ENCODE results near the gene REXO5. TPM values are rescaled to one million over a fixed set of nuclear protein-coding genes. Genes with fewer than 3 reads are reported as not detected.
A peak's percentile ranks its signal among the peaks of the same experiment; 100 is the strongest.

Gene REXO5
- total RNA-seq, 4 donors from 2014 or later, result 4.1 to 17.5 (median 6.4) TPM

GRCh38 chr16:20886320-20886719 lies 80.0 kb downstream of the REXO5 start:
- Histone ChIP-seq H3K27me3 (no peaks in the 10 kb centered on the region), H3K4me3 (no peak overlapping the region), H3K4me1 (peaks cover 23 to 79% (median 60%) of the 10 kb centered on the region in 4 donors), H3K9me3 (no peaks in the 10 kb centered on the region), H3K36me3 (no peaks in the 10 kb centered on the region), H3K27ac (no peak overlapping the region)
- no peak for DNase-seq
- intact Hi-C loops (cut with DNase I; ENCODE audit: low total_unique reads), result no loop called here
- no peak for TF ChIP-seq POLR2AphosphoS5 (IDR thresholded peaks at IDR 0.05)
- TF ChIP-seq, protein P1, sequence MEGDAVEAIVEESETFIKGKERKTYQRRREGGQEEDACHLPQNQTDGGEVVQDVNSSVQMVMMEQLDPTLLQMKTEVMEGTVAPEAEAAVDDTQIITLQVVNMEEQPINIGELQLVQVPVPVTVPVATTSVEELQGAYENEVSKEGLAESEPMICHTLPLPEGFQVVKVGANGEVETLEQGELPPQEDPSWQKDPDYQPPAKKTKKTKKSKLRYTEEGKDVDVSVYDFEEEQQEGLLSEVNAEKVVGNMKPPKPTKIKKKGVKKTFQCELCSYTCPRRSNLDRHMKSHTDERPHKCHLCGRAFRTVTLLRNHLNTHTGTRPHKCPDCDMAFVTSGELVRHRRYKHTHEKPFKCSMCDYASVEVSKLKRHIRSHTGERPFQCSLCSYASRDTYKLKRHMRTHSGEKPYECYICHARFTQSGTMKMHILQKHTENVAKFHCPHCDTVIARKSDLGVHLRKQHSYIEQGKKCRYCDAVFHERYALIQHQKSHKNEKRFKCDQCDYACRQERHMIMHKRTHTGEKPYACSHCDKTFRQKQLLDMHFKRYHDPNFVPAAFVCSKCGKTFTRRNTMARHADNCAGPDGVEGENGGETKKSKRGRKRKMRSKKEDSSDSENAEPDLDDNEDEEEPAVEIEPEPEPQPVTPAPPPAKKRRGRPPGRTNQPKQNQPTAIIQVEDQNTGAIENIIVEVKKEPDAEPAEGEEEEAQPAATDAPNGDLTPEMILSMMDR (IDR thresholded peaks at IDR 0.05), result no peak
- TF ChIP-seq POLR2A (IDR thresholded peaks at IDR 0.05), result no peak
- TF ChIP-seq EP300 (IDR thresholded peaks at IDR 0.05; ENCODE audit: low read depth), result no peak
- 53 to 63% methylated on average over 1 of the region's 1 CpG for WGBS, 2 donors (ENCODE audit: low coverage in 1 of 2)
- in situ Hi-C loops (cut with MboI; ENCODE audit: low pct_ligation_motif_present in 1 of 4, low pct_unique_long_range_greater_than_20kb in 1 of 4, low sequenced_read_pairs in 3 of 4), result no loop called here

- H3K4me1 ChIP-seq, result peaks cover 22 to 70% (median 52%) of the 10 kb centered on the region in 4 donors
- no peak for DNase-seq
- no peaks in the 10 kb centered on the region for H3K36me3 ChIP-seq
- in situ Hi-C loops (cut with MboI; ENCODE audit: low pct_ligation_motif_present in 1 of 4, low pct_unique_long_range_greater_than_20kb in 1 of 4, low sequenced_read_pairs in 3 of 4) (no loop called here), intact Hi-C loops (cut with DNase I; ENCODE audit: low total_unique reads) (no loop called here)
- TF ChIP-seq, protein P1 (IDR thresholded peaks at IDR 0.05), result no peak
- TF ChIP-seq EP300 (IDR thresholded peaks at IDR 0.05; ENCODE audit: low read depth), result no peak
- peak overlapping the region in 2 of 4 donors; percentile 3 to 18 for H3K27ac ChIP-seq
- H3K4me3 ChIP-seq, result no peak overlapping the region
- H3K27me3 ChIP-seq, result no peaks in the 10 kb centered on the region
- H3K9me3 ChIP-seq, result no peaks in the 10 kb centered on the region
- WGBS, 2 donors (ENCODE audit: low coverage in 1 of 2), result 80 to 96% methylated on average over 1 of the region's 1 CpG
Observed at GRCh38 chr16:20887207-20887606, 80.9 kb downstream of the REXO5 start.

DNA sequence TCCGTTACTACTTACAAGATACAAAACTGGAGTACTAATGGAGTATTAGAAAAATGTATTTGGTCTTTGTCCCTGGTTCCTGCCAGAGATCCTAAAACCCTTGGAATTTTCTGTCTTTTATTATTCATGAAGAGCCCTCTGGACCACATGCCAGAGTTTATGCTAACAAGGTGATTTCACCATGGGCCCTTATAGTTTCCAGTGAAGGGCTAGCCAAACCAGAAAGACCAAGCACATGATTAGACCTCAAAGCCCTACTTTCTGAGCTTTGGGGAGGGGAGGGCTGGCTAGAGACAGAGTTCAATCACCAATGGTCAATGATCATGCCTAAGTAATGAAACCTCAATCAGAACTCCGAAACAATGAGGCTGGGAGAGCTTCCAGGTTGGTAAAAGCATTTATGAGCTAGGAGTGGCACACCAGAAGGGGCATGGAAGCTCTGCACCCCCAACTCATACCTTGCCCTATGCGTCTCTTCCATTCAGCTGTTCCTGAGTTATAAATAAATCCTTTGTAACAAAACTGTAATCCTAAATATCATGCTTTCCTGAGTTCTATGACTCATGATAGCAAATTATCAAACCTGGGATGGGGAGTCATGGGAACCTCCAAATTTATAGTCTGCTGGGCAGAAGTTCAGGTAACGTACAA lies 83.4 kb downstream of the REXO5 start:
- Histone ChIP-seq H3K4me1 (peaks cover 6 to 45% (median 29%) of the 10 kb centered on the region in 4 donors), H3K27me3 (no peaks in the 10 kb centered on the region), H3K36me3 (no peaks in the 10 kb centered on the region), H3K27ac (peak overlapping the region in 3 of 4 donors; percentile 8 to 45 (median 17)), H3K9me3 (no peaks in the 10 kb centered on the region), H3K4me3 (no peak overlapping the region)
- 48 to 62% methylated on average over 2 to 4 of the region's 4 CpGs for WGBS, 2 donors (ENCODE audit: low coverage in 1 of 2)
- no peak for DNase-seq
- intact Hi-C loops (cut with DNase I; ENCODE audit: low total_unique reads), result no loop called here
- in situ Hi-C loops (cut with MboI; ENCODE audit: low pct_ligation_motif_present in 1 of 4, low pct_unique_long_range_greater_than_20kb in 1 of 4, low sequenced_read_pairs in 3 of 4), result no loop called here
- TF ChIP-seq POLR2A (IDR thresholded peaks at IDR 0.05) (no peak), POLR2AphosphoS5 (IDR thresholded peaks at IDR 0.05) (no peak), EP300 (IDR thresholded peaks at IDR 0.05; ENCODE audit: low read depth) (no peak)
- TF ChIP-seq, protein P1 (IDR thresholded peaks at IDR 0.05), result no peak

DNA sequence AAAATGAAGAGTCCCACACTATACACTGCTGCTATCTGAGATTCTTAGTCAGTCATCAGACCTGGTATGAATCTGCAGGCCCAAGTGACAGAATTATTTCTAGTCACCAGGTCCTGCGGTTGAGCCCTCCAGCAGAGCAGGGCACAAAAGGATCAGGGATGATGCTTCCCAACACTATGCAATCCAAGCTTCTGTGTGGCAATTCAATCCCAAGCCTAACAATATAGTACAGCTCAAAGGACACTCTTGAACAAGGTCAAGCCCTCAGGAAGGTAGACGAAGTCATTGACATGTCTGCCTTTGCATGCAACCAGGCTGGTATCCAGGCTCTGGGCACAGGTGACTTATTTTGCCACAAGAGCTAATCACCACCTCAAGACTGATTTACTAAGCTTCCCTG lies 88.1 kb downstream of the REXO5 start:
- Histone ChIP-seq H3K27ac (no peak overlapping the region), H3K9me3 (no peaks in the 10 kb centered on the region), H3K4me3 (no peak overlapping the region), H3K4me1 (peaks cover 13 to 27% (median 21%) of the 10 kb centered on the region in 4 donors), H3K27me3 (no peaks in the 10 kb centered on the region), H3K36me3 (no peaks in the 10 kb centered on the region)
- intact Hi-C loops (cut with DNase I; ENCODE audit: low total_unique reads), result no loop called here
- 86% methylated on average over 2 of the region's 2 CpGs; no CpG with 5 or more reads in 1 of the 2 donors for WGBS, 2 donors (ENCODE audit: low coverage in 1 of 2)
- no peak for DNase-seq
- in situ Hi-C loops (cut with MboI; ENCODE audit: low pct_ligation_motif_present in 1 of 4, low pct_unique_long_range_greater_than_20kb in 1 of 4, low sequenced_read_pairs in 3 of 4), result no loop called here
- no peak for TF ChIP-seq EP300 (IDR thresholded peaks at IDR 0.05; ENCODE audit: low read depth)
- TF ChIP-seq, protein P1 (IDR thresholded peaks at IDR 0.05), result no peak
